Kidney epithelial cell (primary cell): Measurements from ENCODE around the gene NCOA1. TPM values are rescaled to one million over a fixed set of nuclear protein-coding genes. Genes with fewer than 3 reads are reported as not detected.
"Not testable (repeated sequence)": the region's sequence is repeated elsewhere in the genome, so short reads cannot be mapped to it uniquely, and the experiment has no call there.

Experiments used
- DNase-seq: peaks from one replicate; pipeline ENCODE4 v3.0.0-alpha.2; 2010; ENCODE audit warnings: low read depth
- H3K27me3 ChIP-seq: 2 replicates; pipeline ENCODE4 v1.6.0; 2011; ENCODE audit warnings: low read length; ENCODE audit not compliant: control insufficient read depth, insufficient read depth
- H3K36me3 ChIP-seq: 2 replicates; pipeline ENCODE4 v1.5.1; 2011; ENCODE audit warnings: low read length; ENCODE audit not compliant: control insufficient read depth, insufficient read depth
- H3K4me3 ChIP-seq: 2 replicates; pipeline ENCODE4 v1.5.1; 2011; ENCODE audit warnings: low read depth, mild to moderate bottlenecking, control low read depth, low read length
- CTCF ChIP-seq: IDR thresholded peaks from 2 replicates; pipeline ENCODE4 v1.5.1; 2011; ENCODE audit warnings: mild to moderate bottlenecking, moderate library complexity, low read length, control low read depth, inconsistent platforms; ENCODE audit not compliant: insufficient read depth, poor library complexity, severe bottlenecking
- total RNA-seq: library from RNA; depleted of rRNA; stranded (reverse); fragments of >200 nt; gene quantifications from 2 replicates; pipeline ENCODE4 v1.2.3, GENCODE V29; 2015

Gene NCOA1
- total RNA-seq, 1 donor from 2014 or later: 13.3 TPM

GRCh38 chr2:24559473-24560113, 68.5 kb downstream of the NCOA1 start:
- no peaks in the 10 kb centered on the region for H3K27me3 ChIP-seq
- TF ChIP-seq CTCF: no peak
- no peak overlapping the region for H3K4me3 ChIP-seq
- H3K36me3 ChIP-seq: no peaks in the 10 kb centered on the region
- DNase-seq: no peak

GRCh38 chr2:24565537-24565936, 74.5 kb downstream of the NCOA1 start:
- Histone ChIP-seq H3K4me3 (no peak overlapping the region), H3K27me3 (no peaks in the 10 kb centered on the region), H3K36me3 (peaks cover 3% of the 10 kb centered on the region)
- TF ChIP-seq CTCF: no peak
- no peak for DNase-seq

- H3K27me3 ChIP-seq: no peaks in the 10 kb centered on the region
- H3K4me3 ChIP-seq: no peak overlapping the region
- no peak for DNase-seq
- TF ChIP-seq CTCF: no peak
- peaks cover 3% of the 10 kb centered on the region for H3K36me3 ChIP-seq
Observed at GRCh38 chr2:24566209-24566608, 75.2 kb downstream of the NCOA1 start.

- DNase-seq: no peak
- Histone ChIP-seq H3K4me3 (no peak overlapping the region), H3K36me3 (peaks cover 3% of the 10 kb centered on the region), H3K27me3 (no peaks in the 10 kb centered on the region)
- no peak for TF ChIP-seq CTCF
Observed at GRCh38 chr2:24566630-24567029, 75.6 kb downstream of the NCOA1 start.

GRCh38 chr2:24568551-24568950, 77.5 kb downstream of the NCOA1 start:
- Histone ChIP-seq H3K36me3 (peaks cover 3% of the 10 kb centered on the region), H3K27me3 (no peaks in the 10 kb centered on the region), H3K4me3 (no peak overlapping the region)
- DNase-seq: no peak
- no peak for TF ChIP-seq CTCF

- not testable (repeated sequence) for H3K36me3 ChIP-seq, DNase-seq, H3K27me3 ChIP-seq, H3K4me3 ChIP-seq
Observed at GRCh38 chr2:24569565-24569964, 78.5 kb downstream of the NCOA1 start.
